ENCODE measurements around the gene CDK17.

Gene CDK17

DNA sequence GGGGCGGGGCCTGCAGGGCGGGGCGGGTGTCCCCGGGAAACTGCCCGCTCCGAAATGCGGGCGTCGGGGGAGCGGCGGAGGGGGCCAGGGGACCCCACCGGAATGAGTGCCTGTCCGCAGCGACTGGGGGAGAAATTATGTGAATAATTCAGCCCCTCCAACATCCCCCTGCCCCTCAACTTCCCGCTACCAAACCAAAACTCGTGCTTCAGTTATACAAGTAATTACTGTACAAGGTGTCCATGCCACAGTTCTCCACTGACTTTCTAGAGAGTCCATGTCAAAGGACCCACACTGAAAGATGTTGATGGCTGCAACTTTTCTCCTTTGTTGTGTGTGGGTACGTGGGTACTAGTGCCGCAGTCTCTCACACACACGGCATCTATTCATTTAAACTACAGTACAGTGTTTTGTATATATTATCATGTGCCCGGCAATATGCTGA, 414 bp upstream of the CDK17 start:
- TF ChIP-seq, protein P1, sequence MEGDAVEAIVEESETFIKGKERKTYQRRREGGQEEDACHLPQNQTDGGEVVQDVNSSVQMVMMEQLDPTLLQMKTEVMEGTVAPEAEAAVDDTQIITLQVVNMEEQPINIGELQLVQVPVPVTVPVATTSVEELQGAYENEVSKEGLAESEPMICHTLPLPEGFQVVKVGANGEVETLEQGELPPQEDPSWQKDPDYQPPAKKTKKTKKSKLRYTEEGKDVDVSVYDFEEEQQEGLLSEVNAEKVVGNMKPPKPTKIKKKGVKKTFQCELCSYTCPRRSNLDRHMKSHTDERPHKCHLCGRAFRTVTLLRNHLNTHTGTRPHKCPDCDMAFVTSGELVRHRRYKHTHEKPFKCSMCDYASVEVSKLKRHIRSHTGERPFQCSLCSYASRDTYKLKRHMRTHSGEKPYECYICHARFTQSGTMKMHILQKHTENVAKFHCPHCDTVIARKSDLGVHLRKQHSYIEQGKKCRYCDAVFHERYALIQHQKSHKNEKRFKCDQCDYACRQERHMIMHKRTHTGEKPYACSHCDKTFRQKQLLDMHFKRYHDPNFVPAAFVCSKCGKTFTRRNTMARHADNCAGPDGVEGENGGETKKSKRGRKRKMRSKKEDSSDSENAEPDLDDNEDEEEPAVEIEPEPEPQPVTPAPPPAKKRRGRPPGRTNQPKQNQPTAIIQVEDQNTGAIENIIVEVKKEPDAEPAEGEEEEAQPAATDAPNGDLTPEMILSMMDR (IDR thresholded peaks at IDR 0.05; ENCODE audit: low read depth, low read length, missing control alignments): no peak
- no peak for DNase-seq (ENCODE audit: low read depth)
- in situ Hi-C loops (cut with HindIII; ENCODE audit: low sequenced_read_pairs): loop anchor here (5.0 kb wide), 1 partner anchor 102 kb away; no protein-coding TSS in a partner anchor
- H3K4me3 ChIP-seq (ENCODE audit: low read depth, low read length): peak overlapping the region; percentile 88

DNA sequence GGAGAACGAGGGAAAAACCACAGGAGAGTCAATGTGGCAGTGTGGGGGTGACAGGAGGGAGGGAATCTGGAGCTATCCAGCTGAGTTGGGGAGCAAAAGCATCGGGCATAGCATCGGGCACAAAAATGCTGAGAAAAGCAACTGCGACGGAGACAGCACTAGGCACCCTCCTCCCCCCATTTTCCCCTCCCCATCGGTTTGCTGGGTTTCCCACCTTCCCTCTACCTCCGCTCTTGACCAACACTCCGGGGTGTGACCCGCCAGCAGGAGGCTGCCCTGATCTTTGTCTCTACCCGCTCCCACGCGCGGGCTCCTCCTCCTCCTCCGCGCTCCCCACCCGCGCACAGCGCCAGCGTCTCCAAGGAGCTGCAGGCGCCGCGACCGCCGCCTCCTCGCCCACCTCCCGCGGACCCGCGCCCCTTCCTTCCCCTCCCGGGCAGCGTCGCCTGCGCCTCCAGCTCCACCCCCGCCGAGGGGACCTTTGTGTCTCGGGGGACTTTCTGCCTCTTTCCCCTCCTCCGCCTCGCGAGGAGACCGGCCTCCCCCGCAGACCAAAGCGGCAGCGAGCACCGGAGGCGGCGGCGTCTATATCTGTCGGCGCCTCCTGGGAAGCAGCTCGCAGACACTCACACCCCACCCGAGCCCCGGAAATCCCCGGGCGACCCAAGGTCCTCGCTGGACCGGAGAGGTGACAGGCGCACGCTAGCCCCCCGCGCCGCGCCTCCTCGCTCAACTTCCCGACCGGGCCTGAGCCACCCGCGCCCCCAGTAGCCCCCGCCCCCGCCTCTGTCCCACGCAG, 920 bp downstream of the CDK17 start:
- DNase-seq (ENCODE audit: low read depth): no peak
- in situ Hi-C loops (cut with HindIII; ENCODE audit: low sequenced_read_pairs): loop anchor here (5.0 kb wide), 1 partner anchor 97 kb away; no protein-coding TSS in a partner anchor
- TF ChIP-seq, protein P1 (IDR thresholded peaks at IDR 0.05; ENCODE audit: low read depth, low read length, missing control alignments): no peak
- H3K4me3 ChIP-seq (ENCODE audit: low read depth, low read length): peak overlapping the region; percentile 88

GRCh38 chr12:96398424-96399119, 1.7 kb downstream of the CDK17 start:
- DNase-seq (ENCODE audit: low read depth): no peak
- in situ Hi-C loops (cut with HindIII; ENCODE audit: low sequenced_read_pairs): loop anchor here (5.0 kb wide), 1 partner anchor 96 kb away; no protein-coding TSS in a partner anchor
- TF ChIP-seq, protein P1 (IDR thresholded peaks at IDR 0.05; ENCODE audit: low read depth, low read length, missing control alignments): no peak
- H3K4me3 ChIP-seq (ENCODE audit: low read depth, low read length): peak overlapping the region; percentile 88

GRCh38 chr12:96397756-96398423, 2.3 kb downstream of the CDK17 start:
- in situ Hi-C loops (cut with HindIII; ENCODE audit: low sequenced_read_pairs): loop anchor here (5.0 kb wide), 1 partner anchor 96 kb away; no protein-coding TSS in a partner anchor
- H3K4me3 ChIP-seq (ENCODE audit: low read depth, low read length): peak overlapping the region; percentile 88
- TF ChIP-seq, protein P1 (IDR thresholded peaks at IDR 0.05; ENCODE audit: low read depth, low read length, missing control alignments): no peak
- DNase-seq (ENCODE audit: low read depth): no peak

DNA sequence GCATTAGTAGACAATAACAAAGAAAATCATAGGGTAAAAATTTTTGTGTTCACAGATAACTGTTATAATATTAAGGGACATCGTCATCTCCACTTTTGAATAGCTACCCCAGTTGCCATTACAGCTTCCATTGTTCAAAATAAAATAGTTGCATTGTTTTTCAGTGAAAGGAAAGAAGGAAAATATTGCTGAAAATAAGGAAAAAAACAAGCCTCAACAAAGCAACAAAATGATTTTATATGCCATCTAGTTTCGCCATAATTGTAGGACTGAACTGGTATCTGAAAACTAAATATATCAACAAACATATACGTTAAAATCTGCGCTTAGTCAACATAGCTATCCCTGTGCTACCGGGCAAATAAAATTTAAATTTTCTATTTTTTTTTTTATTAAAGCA, 3.3 kb downstream of the CDK17 start:
- peak overlapping the region; percentile 88 for H3K4me3 ChIP-seq (ENCODE audit: low read depth, low read length)
- no peak for DNase-seq (ENCODE audit: low read depth)

More for the DNA sequence above, 3.3 kb downstream of the CDK17 start:
- in situ Hi-C loops (cut with HindIII; ENCODE audit: low sequenced_read_pairs): loop anchor here (5.0 kb wide), 1 partner anchor 95 kb away; no protein-coding TSS in a partner anchor
- TF ChIP-seq, protein P1 (IDR thresholded peaks at IDR 0.05; ENCODE audit: low read depth, low read length, missing control alignments): no peak
